Measurements from ENCODE around the gene EME2. TPM values are rescaled to one million over a fixed set of nuclear protein-coding genes. Genes with fewer than 3 reads are reported as not detected.

EME2 gene
- total and polyA plus RNA-seq, 2 of the 13 experiments (the other 11 are each of a cell fraction or from before 2014, with no cell fraction given) = 4.4 to 7.6 TPM

DNA sequence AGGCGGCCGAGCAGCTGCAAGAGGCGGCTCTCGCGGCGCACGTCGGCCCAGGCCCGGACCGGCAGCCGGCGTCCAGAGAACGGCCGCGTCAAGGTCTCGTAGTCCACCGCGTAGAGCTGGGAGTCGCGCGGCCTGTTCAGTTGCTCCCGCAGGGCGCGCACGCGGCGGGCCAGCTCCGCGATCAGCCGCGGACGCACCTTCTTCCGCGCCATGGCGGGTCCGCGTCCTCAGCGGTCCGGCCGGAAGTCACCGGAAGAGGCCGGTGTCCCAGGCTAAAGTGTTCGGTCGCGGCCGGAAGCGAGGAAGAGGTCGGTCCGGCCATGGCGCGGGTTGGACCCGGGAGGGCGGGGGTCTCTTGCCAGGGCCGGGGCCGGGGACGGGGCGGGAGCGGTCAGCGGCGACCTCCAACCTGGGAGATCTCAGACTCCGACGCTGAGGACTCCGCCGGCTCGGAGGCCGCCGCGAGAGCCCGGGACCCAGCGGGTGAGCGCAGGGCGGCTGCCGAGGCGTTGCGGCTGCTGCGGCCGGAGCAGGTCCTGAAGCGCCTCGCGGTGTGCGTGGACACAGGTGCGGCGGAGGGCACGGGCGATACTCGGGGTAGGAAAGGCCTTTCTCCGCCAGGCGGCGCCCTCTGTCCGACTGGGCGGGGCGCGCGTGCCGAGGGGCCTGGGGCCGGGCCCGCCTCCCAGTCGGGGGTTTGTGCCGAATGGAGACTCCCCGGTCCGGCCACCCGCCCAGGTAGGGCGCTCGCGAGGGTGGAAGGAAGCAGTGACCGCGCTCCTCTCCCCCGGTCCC, 495 bp downstream of the EME2 start, which contains the start of gene MRPS34 (continued):
- TF ChIP-seq HNF1B (CRISPR knock-in tag; IDR thresholded peaks at IDR 0.05) = no peak
- 0 out of 2 replicates have a peak, but pooled peaks have one; percentile 10 for TF ChIP-seq HNRNPL (IDR thresholded peaks at IDR 0.05; ENCODE audit: low read depth, low read length)
- TF ChIP-seq HMG20A (CRISPR knock-in tag; IDR thresholded peaks at IDR 0.05; ENCODE audit: borderline replicate concordance) = 0 out of 2 replicates have a peak, but pooled peaks have one; percentile 22
- TF ChIP-seq, protein P1, sequence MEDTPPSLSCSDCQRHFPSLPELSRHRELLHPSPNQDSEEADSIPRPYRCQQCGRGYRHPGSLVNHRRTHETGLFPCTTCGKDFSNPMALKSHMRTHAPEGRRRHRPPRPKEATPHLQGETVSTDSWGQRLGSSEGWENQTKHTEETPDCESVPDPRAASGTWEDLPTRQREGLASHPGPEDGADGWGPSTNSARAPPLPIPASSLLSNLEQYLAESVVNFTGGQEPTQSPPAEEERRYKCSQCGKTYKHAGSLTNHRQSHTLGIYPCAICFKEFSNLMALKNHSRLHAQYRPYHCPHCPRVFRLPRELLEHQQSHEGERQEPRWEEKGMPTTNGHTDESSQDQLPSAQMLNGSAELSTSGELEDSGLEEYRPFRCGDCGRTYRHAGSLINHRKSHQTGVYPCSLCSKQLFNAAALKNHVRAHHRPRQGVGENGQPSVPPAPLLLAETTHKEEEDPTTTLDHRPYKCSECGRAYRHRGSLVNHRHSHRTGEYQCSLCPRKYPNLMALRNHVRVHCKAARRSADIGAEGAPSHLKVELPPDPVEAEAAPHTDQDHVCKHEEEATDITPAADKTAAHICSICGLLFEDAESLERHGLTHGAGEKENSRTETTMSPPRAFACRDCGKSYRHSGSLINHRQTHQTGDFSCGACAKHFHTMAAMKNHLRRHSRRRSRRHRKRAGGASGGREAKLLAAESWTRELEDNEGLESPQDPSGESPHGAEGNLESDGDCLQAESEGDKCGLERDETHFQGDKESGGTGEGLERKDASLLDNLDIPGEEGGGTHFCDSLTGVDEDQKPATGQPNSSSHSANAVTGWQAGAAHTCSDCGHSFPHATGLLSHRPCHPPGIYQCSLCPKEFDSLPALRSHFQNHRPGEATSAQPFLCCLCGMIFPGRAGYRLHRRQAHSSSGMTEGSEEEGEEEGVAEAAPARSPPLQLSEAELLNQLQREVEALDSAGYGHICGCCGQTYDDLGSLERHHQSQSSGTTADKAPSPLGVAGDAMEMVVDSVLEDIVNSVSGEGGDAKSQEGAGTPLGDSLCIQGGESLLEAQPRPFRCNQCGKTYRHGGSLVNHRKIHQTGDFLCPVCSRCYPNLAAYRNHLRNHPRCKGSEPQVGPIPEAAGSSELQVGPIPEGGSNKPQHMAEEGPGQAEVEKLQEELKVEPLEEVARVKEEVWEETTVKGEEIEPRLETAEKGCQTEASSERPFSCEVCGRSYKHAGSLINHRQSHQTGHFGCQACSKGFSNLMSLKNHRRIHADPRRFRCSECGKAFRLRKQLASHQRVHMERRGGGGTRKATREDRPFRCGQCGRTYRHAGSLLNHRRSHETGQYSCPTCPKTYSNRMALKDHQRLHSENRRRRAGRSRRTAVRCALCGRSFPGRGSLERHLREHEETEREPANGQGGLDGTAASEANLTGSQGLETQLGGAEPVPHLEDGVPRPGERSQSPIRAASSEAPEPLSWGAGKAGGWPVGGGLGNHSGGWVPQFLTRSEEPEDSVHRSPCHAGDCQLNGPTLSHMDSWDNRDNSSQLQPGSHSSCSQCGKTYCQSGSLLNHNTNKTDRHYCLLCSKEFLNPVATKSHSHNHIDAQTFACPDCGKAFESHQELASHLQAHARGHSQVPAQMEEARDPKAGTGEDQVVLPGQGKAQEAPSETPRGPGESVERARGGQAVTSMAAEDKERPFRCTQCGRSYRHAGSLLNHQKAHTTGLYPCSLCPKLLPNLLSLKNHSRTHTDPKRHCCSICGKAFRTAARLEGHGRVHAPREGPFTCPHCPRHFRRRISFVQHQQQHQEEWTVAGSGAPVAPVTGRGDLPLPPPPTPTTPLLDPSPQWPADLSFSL (CRISPR knock-in tag; IDR thresholded peaks at IDR 0.05) = no peak; the same call in 1 of the 2 replicates
- TF ChIP-seq, protein P2, sequence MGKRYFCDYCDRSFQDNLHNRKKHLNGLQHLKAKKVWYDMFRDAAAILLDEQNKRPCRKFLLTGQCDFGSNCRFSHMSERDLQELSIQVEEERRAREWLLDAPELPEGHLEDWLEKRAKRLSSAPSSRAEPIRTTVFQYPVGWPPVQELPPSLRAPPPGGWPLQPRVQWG (CRISPR knock-in tag; IDR thresholded peaks at IDR 0.05; ENCODE audit: borderline replicate concordance, low read depth) = no peak
- TF ChIP-seq KDM4B (CRISPR knock-in tag; IDR thresholded peaks at IDR 0.05) = peak; percentile 79; the same call in 1 of the 2 replicates
- 0 out of 2 replicates have a peak, but pooled peaks have one; percentile 46 for TF ChIP-seq PAX8 (CRISPR knock-in tag; IDR thresholded peaks at IDR 0.05; ENCODE audit: borderline replicate concordance)
- no peak for TF ChIP-seq ZNF660 (CRISPR knock-in tag; IDR thresholded peaks at IDR 0.05; ENCODE audit: borderline replicate concordance, low read depth)
- no peak for TF ChIP-seq ZNF282 (IDR thresholded peaks at IDR 0.05; ENCODE audit: partially characterized antibody)
- no peak for TF ChIP-seq NONO (IDR thresholded peaks at IDR 0.05)
- peak; percentile 96 for TF ChIP-seq NONO (CRISPR knock-in tag; conservative IDR thresholded peaks at IDR 0.05)
- TF ChIP-seq ZZZ3 (CRISPR knock-in tag; IDR thresholded peaks at IDR 0.05; ENCODE audit: borderline replicate concordance) = peak; percentile 90; the same call in 1 of the 2 replicates
- 0 out of 2 replicates have a peak, but pooled peaks have one; percentile 48 for TF ChIP-seq STAT5B (CRISPR knock-in tag; IDR thresholded peaks at IDR 0.05)
- no peak for TF ChIP-seq CEBPB (IDR thresholded peaks at IDR 0.05; ENCODE audit: borderline replicate concordance, low read depth, low read length)
- TF ChIP-seq ZNF367 (CRISPR knock-in tag; IDR thresholded peaks at IDR 0.05; ENCODE audit: borderline replicate concordance) = no peak; the same call in 1 of the 2 replicates
- TF ChIP-seq ZSCAN5A (CRISPR knock-in tag; IDR thresholded peaks at IDR 0.05; ENCODE audit: borderline replicate concordance) = no peak
- no peak for TF ChIP-seq SUZ12 (IDR thresholded peaks at IDR 0.05; ENCODE audit: low read depth, low read length)
- TF ChIP-seq ELF3 (CRISPR knock-in tag; IDR thresholded peaks at IDR 0.05) = peak; percentile 51

All from HepG2 (cell line).